SK-N-SH (cell line): ENCODE data around the gene SUV39H2. TPM values are rescaled to one million over a fixed set of nuclear protein-coding genes. Genes with fewer than 3 reads are reported as not detected.

Source experiments
- CTCF ChIA-PET: fragments of 300-600, 350-600 bp; formaldehyde crosslinking; extraction: SDS; loops from one replicate; lab custom pipeline; 2021; lab: Yijun Ruan, JAX
- POLR2A ChIA-PET: fragments of 350-600 bp; sonication (Branson Sonifier 250); formaldehyde crosslinking; extraction: SDS; loops from one replicate; lab custom pipeline; 2020; ENCODE audit warnings: antibody characterized with exemption, inconsistent platforms; lab: Yijun Ruan, JAX
- DNase-seq: peaks from one replicate; pipeline ENCODE4 v3.0.0; 2012
- H2AFZ ChIP-seq: fragments of 200-600 bp; sonication (generic); 2 replicates; pipeline ENCODE4 v1.8.1; 2016; ENCODE audit warnings: antibody characterized with exemption, mild to moderate bottlenecking, low read depth
- H3F3A ChIP-seq: fragments of 200-600 bp; sonication (generic); replicated peaks from 2 replicates; pipeline ENCODE3; 2016; ENCODE audit warnings: antibody characterized with exemption, mild to moderate bottlenecking; ENCODE audit not compliant: insufficient read depth
- H3K27ac ChIP-seq, 2 experiments: fragments of 200-500 bp in 1 of 2; fragments of 200-600 bp in 1 of 2; sonication (Bioruptor generic) in 1 of 2; sonication (generic), shearing (Covaris generic) in 1 of 2; 2 replicates each; pipeline versions ENCODE4 v1.5.1 to v1.6.1; 2014 to 2016; ENCODE audit warnings: low read depth in 2 of 2, inconsistent platforms in 1 of 2, low read length in 1 of 2, mild to moderate bottlenecking in 1 of 2, mixed read lengths in 1 of 2
- H3K27me3 ChIP-seq: fragments of 200-600 bp; sonication (generic), shearing (Covaris generic); 2 replicates; pipeline ENCODE4 v1.6.1; 2016; ENCODE audit warnings: mixed run types; ENCODE audit not compliant: insufficient read depth
- H3K36me3 ChIP-seq, 2 experiments: fragments of 200-500 bp in 1 of 2; fragments of 200-600 bp in 1 of 2; sonication (Bioruptor generic) in 1 of 2; sonication (generic) in 1 of 2; replicated peaks in 1 of 2; 2 replicates each; pipeline versions ENCODE3 to v1.5.1; 2014 to 2016; ENCODE audit warnings: low read length in 1 of 2, mild to moderate bottlenecking in 1 of 2; ENCODE audit not compliant: insufficient read depth in 2 of 2, control insufficient read depth in 1 of 2
- H3K4me1 ChIP-seq, 2 experiments: fragments of 200-500 bp in 1 of 2; fragments of 200-600 bp in 1 of 2; sonication (Bioruptor generic) in 1 of 2; sonication (generic), shearing (Covaris generic) in 1 of 2; 2 replicates each; pipeline versions ENCODE4 v1.5.1 to v1.6.1; 2014 to 2016; ENCODE audit warnings: low read depth in 1 of 2, low read length in 1 of 2, mixed run types in 1 of 2; ENCODE audit not compliant: insufficient read depth in 2 of 2, control insufficient read depth in 1 of 2
- H3K4me2 ChIP-seq: fragments of 200-600 bp; sonication (generic), shearing (Covaris generic); 2 replicates; pipeline ENCODE4 v1.6.1; 2017; ENCODE audit warnings: mixed run types
- H3K4me3 ChIP-seq, 2 experiments: fragments of 200-500 bp in 1 of 2; fragments of 200-600 bp in 1 of 2; sonication (Bioruptor generic) in 1 of 2; sonication (generic), shearing (Covaris generic) in 1 of 2; 2 replicates each; pipeline versions ENCODE4 v1.5.1 to v1.8.1; 2014 to 2016; ENCODE audit warnings: low read depth in 2 of 2, inconsistent platforms in 1 of 2, low read length in 1 of 2, mild to moderate bottlenecking in 1 of 2, mixed read lengths in 1 of 2, moderate library complexity in 1 of 2
- H3K79me2 ChIP-seq: fragments of 200-600 bp; sonication (generic); 2 replicates; pipeline ENCODE4 v1.8.1; 2017; ENCODE audit warnings: mild to moderate bottlenecking; ENCODE audit not compliant: insufficient read depth
- H3K9ac ChIP-seq: fragments of 200-600 bp; sonication (generic); 2 replicates; pipeline ENCODE4 v1.6.1; 2017; ENCODE audit warnings: mixed run types
- H3K9me2 ChIP-seq: fragments of 200-600 bp; sonication (generic); 2 replicates; pipeline ENCODE4 v1.6.1; 2017; ENCODE audit warnings: mixed run types
- H3K9me3 ChIP-seq: fragments of 200-600 bp; sonication (generic); 2 replicates; pipeline ENCODE4 v1.6.1; 2017; ENCODE audit warnings: mixed run types, mild to moderate bottlenecking, moderate library complexity
- H4K20me1 ChIP-seq: fragments of 200-600 bp; sonication (generic); 2 replicates; pipeline ENCODE4 v1.6.1; 2017; ENCODE audit warnings: mild to moderate bottlenecking, mixed run types; ENCODE audit not compliant: insufficient read depth
- FOSL2 ChIP-seq: IDR thresholded peaks from 2 replicates; pipeline ENCODE4 v1.4.0; 2012; ENCODE audit warnings: low read depth, mild to moderate bottlenecking, moderate library complexity, borderline replicate concordance
- FOXJ3 ChIP-seq: sonication (generic); formaldehyde crosslinking; IDR thresholded peaks from 2 replicates; pipeline ENCODE4 v1.5.1; 2020; ENCODE audit warnings: mild to moderate bottlenecking, missing genetic modification reagents
- GABPA ChIP-seq: IDR thresholded peaks from 2 replicates; pipeline ENCODE4 v1.4.0; 2012; ENCODE audit warnings: low read depth, mild to moderate bottlenecking
- MEF2A ChIP-seq: IDR thresholded peaks from 2 replicates; pipeline ENCODE4 v1.4.0; 2012; ENCODE audit warnings: low read depth, borderline replicate concordance
- MXI1 ChIP-seq: IDR thresholded peaks from 2 replicates; pipeline ENCODE4 v1.6.1; 2012; ENCODE audit warnings: mild to moderate bottlenecking, low read depth, low read length, improper control_type of control experiment
- POLR2AphosphoS5 ChIP-seq: IDR thresholded peaks from 2 replicates; pipeline ENCODE4 v1.6.1; 2012; ENCODE audit warnings: low read depth, low read length
- SMC3 ChIP-seq: IDR thresholded peaks from 2 replicates; pipeline ENCODE4 v1.6.1; 2012; ENCODE audit warnings: low read depth, low read length, improper control_type of control experiment
- TAF1 ChIP-seq: IDR thresholded peaks from 2 replicates; pipeline ENCODE4 v1.6.1; 2012; ENCODE audit warnings: low read depth, mild to moderate bottlenecking, low read length, moderate library complexity, borderline replicate concordance
- USF2 ChIP-seq: fragments of 150-350 bp; IDR thresholded peaks from 2 replicates; pipeline ENCODE4 v1.6.1; 2017; ENCODE audit warnings: antibody characterized with exemption, low read length, low read depth, borderline replicate concordance
- YY1 ChIP-seq: IDR thresholded peaks from 2 replicates; pipeline ENCODE4 v1.4.0; 2012; ENCODE audit warnings: low read depth, mild to moderate bottlenecking
- WGBS: methylation state at CpG from one replicate; pipeline ENCODE4 v1.1.6; 2017; ENCODE audit warnings: low lambda C conversion rate; 5-methylcytosine and 5-hydroxymethylcytosine counted together
- polyA plus RNA-seq, 3 experiments: library from polyadenylated mRNA; depleted of rRNA; stranded (reverse); fragments of >200 nt; gene quantifications; 2 replicates each; pipeline ENCODE4 v1.2.3, GENCODE V29; 2012
- TF ChIP-seq, protein P1 (sequence below): fragments of 200-600 bp; sonication (generic); IDR thresholded peaks from 2 replicates; pipeline ENCODE4 v1.6.1; 2017; ENCODE audit warnings: antibody characterized with exemption, mild to moderate bottlenecking, moderate library complexity
- TF ChIP-seq, protein P2 (sequence below): IDR thresholded peaks from 2 replicates; pipeline ENCODE4 v1.4.0; 2012; ENCODE audit warnings: low read depth
- TF ChIP-seq, protein P3 (sequence below): IDR thresholded peaks from 2 replicates; pipeline ENCODE4 v1.6.1; 2012; ENCODE audit warnings: mild to moderate bottlenecking, low read depth, low read length, moderate library complexity

The SUV39H2 gene
- polyA plus RNA-seq, 1 of the 3 experiments (the other 2 are of a cell fraction) = 4.6 TPM

GRCh38 chr10:14838582-14839304 is 39.9 kb upstream of the SUV39H2 start:
- WGBS = 3% methylated on average over 15 of the region's 60 CpGs

DNA sequence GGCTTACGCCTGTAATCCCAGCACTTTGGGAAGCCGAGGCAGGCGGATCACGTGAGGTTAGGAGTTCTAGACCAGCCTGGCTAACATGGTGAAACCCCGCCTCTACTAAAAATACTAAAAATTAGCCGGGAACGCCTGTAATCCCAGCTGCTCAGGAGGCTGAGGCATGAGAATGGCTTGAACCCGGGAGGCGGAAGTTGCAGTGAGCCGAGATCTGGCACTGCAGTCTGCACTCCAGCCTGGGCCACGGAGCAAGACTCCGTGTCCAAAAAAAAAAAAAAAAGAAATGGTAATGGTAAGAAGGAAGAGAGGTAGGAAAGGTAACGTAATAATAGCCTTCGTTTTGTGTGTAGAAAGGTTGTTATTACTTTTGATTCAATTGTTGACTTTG is 39.4 kb upstream of the SUV39H2 start:
- TF ChIP-seq POLR2AphosphoS5 (no peak), FOSL2 (no peak), GABPA (no peak), MEF2A (no peak), SMC3 (no peak), MXI1 (no peak), TAF1 (no peak), USF2 (no peak)
- TF ChIP-seq, protein P1, sequence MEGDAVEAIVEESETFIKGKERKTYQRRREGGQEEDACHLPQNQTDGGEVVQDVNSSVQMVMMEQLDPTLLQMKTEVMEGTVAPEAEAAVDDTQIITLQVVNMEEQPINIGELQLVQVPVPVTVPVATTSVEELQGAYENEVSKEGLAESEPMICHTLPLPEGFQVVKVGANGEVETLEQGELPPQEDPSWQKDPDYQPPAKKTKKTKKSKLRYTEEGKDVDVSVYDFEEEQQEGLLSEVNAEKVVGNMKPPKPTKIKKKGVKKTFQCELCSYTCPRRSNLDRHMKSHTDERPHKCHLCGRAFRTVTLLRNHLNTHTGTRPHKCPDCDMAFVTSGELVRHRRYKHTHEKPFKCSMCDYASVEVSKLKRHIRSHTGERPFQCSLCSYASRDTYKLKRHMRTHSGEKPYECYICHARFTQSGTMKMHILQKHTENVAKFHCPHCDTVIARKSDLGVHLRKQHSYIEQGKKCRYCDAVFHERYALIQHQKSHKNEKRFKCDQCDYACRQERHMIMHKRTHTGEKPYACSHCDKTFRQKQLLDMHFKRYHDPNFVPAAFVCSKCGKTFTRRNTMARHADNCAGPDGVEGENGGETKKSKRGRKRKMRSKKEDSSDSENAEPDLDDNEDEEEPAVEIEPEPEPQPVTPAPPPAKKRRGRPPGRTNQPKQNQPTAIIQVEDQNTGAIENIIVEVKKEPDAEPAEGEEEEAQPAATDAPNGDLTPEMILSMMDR = no peak
- TF ChIP-seq, protein P2, sequence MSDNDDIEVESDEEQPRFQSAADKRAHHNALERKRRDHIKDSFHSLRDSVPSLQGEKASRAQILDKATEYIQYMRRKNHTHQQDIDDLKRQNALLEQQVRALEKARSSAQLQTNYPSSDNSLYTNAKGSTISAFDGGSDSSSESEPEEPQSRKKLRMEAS = no peak
- TF ChIP-seq, protein P3, sequence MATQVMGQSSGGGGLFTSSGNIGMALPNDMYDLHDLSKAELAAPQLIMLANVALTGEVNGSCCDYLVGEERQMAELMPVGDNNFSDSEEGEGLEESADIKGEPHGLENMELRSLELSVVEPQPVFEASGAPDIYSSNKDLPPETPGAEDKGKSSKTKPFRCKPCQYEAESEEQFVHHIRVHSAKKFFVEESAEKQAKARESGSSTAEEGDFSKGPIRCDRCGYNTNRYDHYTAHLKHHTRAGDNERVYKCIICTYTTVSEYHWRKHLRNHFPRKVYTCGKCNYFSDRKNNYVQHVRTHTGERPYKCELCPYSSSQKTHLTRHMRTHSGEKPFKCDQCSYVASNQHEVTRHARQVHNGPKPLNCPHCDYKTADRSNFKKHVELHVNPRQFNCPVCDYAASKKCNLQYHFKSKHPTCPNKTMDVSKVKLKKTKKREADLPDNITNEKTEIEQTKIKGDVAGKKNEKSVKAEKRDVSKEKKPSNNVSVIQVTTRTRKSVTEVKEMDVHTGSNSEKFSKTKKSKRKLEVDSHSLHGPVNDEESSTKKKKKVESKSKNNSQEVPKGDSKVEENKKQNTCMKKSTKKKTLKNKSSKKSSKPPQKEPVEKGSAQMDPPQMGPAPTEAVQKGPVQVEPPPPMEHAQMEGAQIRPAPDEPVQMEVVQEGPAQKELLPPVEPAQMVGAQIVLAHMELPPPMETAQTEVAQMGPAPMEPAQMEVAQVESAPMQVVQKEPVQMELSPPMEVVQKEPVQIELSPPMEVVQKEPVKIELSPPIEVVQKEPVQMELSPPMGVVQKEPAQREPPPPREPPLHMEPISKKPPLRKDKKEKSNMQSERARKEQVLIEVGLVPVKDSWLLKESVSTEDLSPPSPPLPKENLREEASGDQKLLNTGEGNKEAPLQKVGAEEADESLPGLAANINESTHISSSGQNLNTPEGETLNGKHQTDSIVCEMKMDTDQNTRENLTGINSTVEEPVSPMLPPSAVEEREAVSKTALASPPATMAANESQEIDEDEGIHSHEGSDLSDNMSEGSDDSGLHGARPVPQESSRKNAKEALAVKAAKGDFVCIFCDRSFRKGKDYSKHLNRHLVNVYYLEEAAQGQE = no peak
- TF ChIP-seq, all 33 proteins: peak for 0
- DNase-seq = no peak
- no peaks in the 10 kb centered on the region for H3K27me3 ChIP-seq
- CTCF ChIA-PET = interaction anchor here (2.9 kb wide), 1 partner anchor 303 kb away, joined by 17 read pairs; no protein-coding TSS in a partner anchor
- no peaks in the 10 kb centered on the region for H3K9me3 ChIP-seq
- H3K79me2 ChIP-seq = peaks cover 41% of the 10 kb centered on the region
- H3K36me3 ChIP-seq = peaks cover 34 to 42% of the 10 kb centered on the region in 2 experiments
- H3K9me2 ChIP-seq = no peaks in the 10 kb centered on the region
- no peaks in the 10 kb centered on the region for H3F3A ChIP-seq
- peak overlapping the region in 1 of 2 experiments; percentile 81; a peak in 2 of 4 replicates for H3K27ac ChIP-seq
- H2AFZ ChIP-seq = no peak overlapping the region
- peak overlapping the region; percentile 93 to 99 for H3K4me3 ChIP-seq
- 3% methylated on average over 14 of the region's 14 CpGs for WGBS
- H3K4me1 ChIP-seq = peaks cover 0 to 7% of the 10 kb centered on the region in 2 experiments; a peak in 1 of 4 replicates
- POLR2A ChIA-PET = interaction anchor here (1.8 to 3.1 kb wide), 2 partner anchors 39 to 120 kb away, joined by 12 to 36 read pairs; partner anchors contain the start of genes MEIG1 and SUV39H2
- peak overlapping the region; percentile 88 for H3K4me2 ChIP-seq
- no peaks in the 10 kb centered on the region for H4K20me1 ChIP-seq
- H3K9ac ChIP-seq = peak overlapping the region; percentile 92

More at GRCh38 chr10:14838582-14839304, 39.9 kb upstream of the SUV39H2 start:
- H3K4me2 ChIP-seq = peak overlapping the region; percentile 88
- H3K27me3 ChIP-seq = no peaks in the 10 kb centered on the region
- peak overlapping the region; percentile 81 to 88 for H3K27ac ChIP-seq
- CTCF ChIA-PET = interaction anchor here (1.2 to 2.9 kb wide), 4 partner anchors 13 to 302 kb away, joined by 3 to 17 read pairs (median 9); partner anchors contain the start of gene SUV39H2
- POLR2A ChIA-PET = interaction anchor here (1.0 to 3.1 kb wide), 7 partner anchors 10 to 1979 kb away, joined by 3 to 36 read pairs (median 6); partner anchors contain the start of genes MEIG1, RSU1 and SUV39H2
- H2AFZ ChIP-seq = peak overlapping the region; percentile 92
- no peaks in the 10 kb centered on the region for H4K20me1 ChIP-seq
- peak; percentile 74 for DNase-seq
- H3F3A ChIP-seq = no peaks in the 10 kb centered on the region
- TF ChIP-seq YY1 = 0 out of 2 replicates have a peak, but pooled peaks have one; percentile 2
- TF ChIP-seq FOXJ3 (CRISPR knock-in tag) = no peak
- TF ChIP-seq, all 33 proteins: peak for 1
- Histone ChIP-seq H3K4me3 (peak overlapping the region; percentile 93 to 99), H3K9me3 (no peaks in the 10 kb centered on the region), H3K9ac (peak overlapping the region; percentile 92), H3K36me3 (peaks cover 30 to 36% of the 10 kb centered on the region in 2 experiments), H3K4me1 (peaks cover 0 to 7% of the 10 kb centered on the region in 2 experiments; a peak in 1 of 4 replicates), H3K9me2 (no peaks in the 10 kb centered on the region), H3K79me2 (peaks cover 41% of the 10 kb centered on the region)
